ENCODE data around the gene ADD1.

The ADD1 gene

DNA sequence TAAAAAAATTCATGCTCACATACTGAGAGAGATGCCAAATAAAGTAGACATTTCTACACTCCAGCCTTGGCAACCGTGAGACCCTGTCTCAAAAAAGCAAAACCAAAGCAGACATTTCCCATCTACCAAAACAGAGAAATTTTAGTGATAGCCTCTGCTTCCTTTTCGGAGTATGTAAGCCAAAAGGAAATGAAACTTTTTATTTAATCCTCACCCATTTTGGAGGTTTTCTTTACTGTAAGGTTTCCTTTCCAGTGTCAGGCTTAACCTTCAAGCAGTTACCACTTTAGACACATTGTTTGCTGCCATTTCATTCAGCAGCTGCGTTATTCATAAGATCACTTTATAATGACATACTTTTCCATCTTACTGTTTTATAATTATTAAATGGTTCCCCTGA lies 15.9 kb downstream of the ADD1 start:
- DNase-seq (ENCODE audit: low spot score), result no peak

- no peak for DNase-seq (ENCODE audit: low spot score)
Measured at GRCh38 chr4:2860391-2861348, 17.0 kb downstream of the ADD1 start.

DNA sequence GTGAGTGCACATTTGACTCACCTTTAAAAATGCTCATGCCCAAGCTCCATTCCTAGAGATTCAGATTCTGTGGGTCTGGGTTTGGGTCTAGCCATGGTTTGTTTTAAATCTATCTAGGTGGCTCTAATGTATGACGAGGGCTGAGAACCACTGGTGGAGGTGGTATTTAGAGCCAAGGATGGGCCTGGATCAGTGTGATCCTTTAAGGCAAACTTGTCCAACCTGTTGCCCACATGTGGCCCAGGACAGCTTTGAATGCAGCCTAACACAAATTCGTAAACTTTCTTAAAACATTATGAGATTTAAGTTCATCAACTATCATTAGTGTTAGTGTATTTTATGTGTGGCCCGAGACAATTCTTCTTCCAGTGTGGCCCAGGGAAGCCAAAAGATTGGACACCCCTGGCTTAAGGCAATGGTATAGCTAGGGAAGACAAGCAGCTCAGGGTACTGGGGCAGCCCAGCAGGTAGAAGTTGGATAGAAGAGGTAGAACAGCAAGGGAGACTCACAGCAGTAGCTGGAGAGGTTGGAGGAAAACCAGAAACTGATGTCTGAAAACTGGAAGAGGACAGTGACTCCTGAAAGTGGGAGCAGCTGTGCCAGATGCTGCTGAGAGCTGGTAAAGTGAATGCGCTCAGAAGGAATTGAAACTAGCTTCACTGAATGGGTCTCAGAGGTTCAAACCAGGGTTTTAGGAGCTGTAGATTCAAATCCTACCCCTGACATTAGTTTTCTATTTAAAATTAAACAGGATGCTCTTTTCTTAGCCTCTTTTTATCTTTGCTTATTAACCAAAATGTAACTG lies 18.2 kb downstream of the ADD1 start:
- no peak for DNase-seq (ENCODE audit: low spot score)

DNA sequence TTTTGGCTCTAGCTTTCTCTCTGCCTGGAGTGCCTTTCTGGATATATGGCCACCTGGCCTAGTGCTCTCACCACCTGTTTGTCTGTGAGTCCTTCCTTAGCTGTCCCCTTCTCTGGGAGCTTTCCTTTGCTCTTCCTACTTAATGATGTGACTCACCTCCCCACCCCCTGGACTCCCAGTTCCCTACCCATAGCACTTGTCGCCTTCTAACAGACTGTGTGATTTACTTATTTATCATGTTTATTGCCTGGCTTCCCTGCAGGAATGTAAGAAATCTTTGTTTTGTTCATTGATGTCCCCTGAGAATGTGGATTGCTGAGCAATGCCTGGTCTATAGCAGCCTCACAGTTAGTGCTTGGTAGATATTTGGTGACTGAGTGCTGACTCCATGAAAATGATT lies 18.9 kb downstream of the ADD1 start:
- DNase-seq (ENCODE audit: low spot score), result no peak

DNA sequence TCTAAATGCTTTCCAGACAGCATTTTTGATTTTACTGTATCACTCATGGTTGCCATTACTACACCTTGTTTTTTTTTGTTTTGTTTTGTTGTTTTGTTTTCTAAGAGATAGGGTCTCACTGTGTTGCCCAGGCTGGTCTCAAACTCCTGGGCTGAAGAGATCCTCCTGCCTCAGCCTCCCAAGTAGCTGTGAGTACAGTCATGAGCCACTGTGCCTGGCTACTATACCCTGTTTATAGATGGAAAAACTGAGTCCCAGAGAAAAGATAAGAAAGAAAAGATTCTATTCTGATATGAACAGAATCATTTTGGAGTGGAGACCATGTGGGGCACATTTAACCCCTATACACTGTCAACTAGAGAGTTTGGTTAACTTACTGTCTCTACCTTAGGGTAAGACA lies 20.0 kb downstream of the ADD1 start:
- DNase-seq (ENCODE audit: low spot score), result no peak

DNA sequence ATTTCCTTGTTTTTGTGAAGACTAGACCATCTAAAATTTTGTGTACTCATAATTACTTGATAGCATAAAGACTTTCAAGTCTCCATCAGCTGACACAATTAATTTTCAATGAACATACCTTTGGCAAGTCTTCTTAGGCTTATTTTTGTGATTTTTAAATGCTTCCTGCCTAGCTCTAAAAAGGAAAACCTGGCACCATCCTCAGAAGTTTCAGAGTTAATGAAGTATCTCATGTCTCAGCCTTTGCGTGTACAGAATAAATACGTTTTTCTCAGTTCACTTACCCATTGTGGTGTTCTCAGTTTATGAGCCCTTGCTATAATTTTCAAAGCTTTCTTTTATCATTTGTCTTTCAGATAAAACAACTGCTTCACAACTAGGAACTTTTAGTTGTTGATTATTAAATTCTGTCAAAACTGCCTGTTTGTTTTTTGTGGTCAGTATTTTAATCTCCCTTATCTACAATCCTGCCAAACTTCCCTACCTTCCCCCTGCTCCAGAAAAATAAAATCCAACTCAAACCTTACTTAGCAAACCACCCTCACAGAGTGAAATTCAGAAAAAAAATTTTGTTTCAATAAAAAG lies 21.6 kb downstream of the ADD1 start:
- DNase-seq (ENCODE audit: low spot score), result no peak

- DNase-seq (ENCODE audit: low spot score), result no peak
Measured at GRCh38 chr4:2866160-2866861, 22.7 kb downstream of the ADD1 start.

DNA sequence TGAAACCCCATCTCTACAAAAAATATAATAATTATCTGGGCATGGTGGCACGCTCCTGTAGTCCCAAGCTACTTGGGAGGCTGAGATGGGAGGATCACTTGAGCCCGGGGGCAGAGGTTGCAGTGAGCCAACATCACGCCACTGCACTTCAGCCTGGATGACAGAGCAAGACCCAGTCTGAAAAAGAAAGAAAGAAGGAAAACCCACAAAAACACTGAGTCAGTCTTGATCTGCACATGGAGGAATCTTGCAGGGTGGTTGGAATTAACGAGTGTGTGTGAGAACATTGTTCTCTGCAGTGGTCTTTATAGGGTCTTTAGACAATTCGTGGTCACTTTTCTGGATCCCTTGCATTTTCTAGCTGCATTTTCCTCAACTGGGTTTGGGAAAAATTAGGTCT lies 23.2 kb downstream of the ADD1 start:
- no peak for DNase-seq (ENCODE audit: low spot score)

DNA sequence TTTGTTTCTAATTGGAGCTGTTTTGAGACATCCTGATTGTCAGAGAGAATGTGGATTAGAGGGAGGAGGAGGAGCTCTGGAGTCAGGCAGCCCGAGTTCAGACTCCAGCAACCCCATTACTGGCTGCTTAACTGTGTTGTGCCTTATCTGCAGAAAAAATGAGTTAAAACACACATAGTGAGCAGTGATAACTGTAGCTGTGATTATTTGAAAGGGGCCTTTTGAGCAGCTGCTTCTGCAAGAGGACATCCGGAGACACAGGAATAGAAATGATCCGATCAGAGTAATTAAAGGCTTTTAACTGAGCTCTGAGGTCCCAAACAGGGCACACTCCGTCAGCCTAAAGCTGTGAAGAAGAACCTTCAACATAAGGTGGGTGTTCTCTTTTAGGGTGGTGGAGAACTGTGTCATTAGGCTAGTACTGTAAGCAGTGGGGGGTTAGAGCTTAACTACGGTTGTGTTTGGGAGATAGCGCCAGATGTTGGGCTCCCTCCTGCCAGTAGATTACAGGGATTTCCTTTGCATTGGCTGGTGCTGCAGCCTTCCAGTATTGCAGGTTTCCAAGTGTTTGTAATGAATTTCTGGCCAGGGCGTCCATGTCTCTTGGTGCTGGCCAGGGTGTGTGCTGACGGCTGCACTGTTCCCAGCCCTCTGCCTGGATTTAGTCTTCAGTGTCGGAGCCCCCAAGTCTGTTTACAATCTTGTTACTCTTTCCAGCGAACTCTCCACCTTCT lies 24.3 kb downstream of the ADD1 start:
- DNase-seq (ENCODE audit: low spot score), result no peak

DNA sequence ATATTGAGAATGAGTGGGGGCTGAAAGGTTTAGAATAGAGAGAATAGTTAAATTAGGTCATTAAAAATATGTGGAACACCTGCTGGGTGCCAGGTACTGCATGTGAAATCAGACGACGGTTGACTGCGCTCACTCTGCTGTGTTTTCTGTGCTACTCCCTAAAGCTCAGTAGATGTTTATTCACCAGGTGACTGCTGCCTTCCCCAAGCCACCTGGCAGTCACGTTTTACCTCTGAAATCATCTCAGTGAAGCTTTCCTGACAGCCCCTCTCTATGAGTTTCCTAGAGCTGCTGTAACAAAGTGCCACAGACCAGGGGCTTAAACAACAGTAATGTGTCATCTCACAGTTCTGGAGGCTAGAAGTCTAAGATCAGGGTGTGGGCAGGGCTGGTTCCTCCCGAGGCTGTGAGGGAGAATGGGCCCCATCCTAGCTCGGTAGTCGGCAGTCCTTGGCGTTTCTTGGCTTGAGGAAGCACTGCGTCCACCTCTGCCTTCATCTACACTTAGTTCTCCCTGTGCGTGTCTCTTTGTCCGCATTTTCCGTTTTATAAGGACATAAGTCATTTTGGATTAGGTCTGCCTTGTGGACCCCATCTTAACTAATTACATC lies 25.3 kb downstream of the ADD1 start:
- DNase-seq (ENCODE audit: low spot score), result no peak

GRCh38 chr4:2869659-2870058 lies 26.0 kb downstream of the ADD1 start:
- no peak for DNase-seq (ENCODE audit: low spot score)

DNA sequence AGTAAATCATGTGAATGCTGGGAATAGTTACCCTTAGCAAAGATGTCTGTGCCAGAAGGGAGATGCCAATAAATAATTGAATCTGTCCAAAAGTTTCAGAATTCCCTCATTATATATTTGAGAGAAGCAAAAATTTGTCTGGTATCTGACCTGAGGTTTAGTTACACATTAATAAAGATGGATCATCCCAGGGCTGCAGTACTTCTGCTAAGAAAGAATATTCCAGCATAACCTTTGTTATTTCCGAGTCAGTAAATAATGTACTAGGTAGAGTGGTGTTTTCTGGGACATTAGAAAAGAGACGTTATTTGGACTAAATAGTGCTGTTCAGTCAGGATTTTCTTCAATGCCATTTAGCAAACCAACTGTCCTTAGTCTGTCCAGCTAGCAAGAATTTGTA lies 26.4 kb downstream of the ADD1 start:
- DNase-seq (ENCODE audit: low spot score), result no peak

GRCh38 chr4:2871466-2871865 lies 27.8 kb downstream of the ADD1 start:
- no peak for DNase-seq (ENCODE audit: low spot score)

- peak; percentile 9 for DNase-seq (ENCODE audit: low spot score)
Measured at GRCh38 chr4:2871911-2872310, 28.3 kb downstream of the ADD1 start.

DNA sequence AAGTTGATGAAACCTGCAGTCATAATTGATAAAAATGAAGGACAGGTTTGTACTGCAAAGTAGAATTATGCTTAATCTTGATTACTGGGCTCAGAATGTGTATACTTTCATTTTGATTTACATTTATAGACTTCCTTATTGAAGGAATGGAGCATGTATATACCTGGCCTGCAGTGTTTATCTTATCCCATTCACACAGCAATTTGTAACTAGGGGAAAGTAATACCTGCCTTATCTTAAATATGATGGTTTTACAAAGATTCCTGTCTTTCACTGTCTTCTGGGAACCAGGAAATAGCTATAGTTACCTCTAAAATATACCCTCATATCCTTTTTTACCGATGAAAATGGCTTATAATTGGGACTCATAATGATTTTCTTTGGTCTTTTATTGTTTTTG lies 29.7 kb downstream of the ADD1 start:
- no peak for DNase-seq (ENCODE audit: low spot score)

GRCh38 chr4:2874861-2875260 lies 31.2 kb downstream of the ADD1 start:
- no peak for DNase-seq (ENCODE audit: low spot score)

GRCh38 chr4:2875556-2875955 lies 31.9 kb downstream of the ADD1 start:
- no peak for DNase-seq (ENCODE audit: low spot score)

GRCh38 chr4:2878346-2878745 lies 34.7 kb downstream of the ADD1 start:
- no peak for DNase-seq (ENCODE audit: low spot score)

DNA sequence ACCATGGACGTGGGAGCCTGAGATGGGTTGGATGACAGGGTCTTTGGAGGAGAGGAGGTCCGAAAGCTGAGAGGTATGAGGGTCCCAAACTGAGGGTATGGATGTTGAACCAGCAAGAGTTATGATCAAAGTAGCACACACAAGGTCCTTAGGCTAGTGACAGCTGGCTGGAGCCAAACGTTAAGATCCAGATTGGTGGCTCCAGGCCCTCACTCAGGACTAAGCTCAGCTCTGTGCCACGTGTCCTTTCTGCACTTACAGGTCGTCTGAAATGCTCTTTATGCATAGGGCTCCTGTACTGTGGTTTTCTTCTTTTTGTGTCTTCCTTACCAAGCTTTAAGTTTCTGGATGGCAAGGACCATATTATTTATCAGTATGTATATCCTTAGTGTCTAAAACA lies 35.4 kb downstream of the ADD1 start:
- DNase-seq (ENCODE audit: low spot score), result no peak

DNA sequence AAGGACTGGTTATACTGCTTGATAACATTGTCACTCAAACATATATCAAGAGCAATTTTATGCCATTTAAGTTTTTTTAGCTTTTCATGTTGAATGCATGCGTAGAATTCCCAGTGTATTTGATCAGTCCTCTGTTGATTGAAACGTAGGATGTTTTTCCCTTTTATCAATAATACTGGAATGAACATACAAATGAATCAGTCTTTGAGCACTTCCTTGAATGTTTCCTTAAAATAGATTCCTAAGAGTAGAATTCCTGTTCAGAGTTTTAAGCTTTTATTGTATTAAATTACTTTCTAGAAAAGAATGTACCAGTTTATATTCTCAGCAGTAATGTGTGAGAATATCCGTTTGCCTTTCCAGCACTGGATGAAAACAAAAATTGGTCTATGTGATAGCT lies 37.8 kb downstream of the ADD1 start:
- DNase-seq (ENCODE audit: low spot score), result no peak

DNA sequence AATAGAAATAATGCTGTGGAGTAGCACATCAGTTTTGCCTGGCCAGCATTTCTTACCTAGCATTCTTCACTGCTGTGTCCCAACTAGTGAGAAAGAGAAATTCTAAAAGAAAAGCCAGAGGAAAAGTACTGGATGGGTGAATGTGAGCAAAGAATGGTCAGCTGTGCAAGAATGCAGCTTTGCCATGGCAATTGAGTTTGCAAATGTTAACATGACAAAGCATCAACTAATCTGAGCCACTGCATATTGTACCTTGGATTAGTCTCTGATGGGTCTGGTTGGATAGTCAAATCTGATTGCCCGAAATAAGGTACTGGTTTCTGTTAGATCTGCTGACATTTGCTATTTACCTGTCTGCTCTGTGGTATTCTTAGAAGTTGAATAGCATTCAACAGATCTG lies 38.7 kb downstream of the ADD1 start:
- no peak for DNase-seq (ENCODE audit: low spot score)
